ENCODE measurements around the gene SCN3B. TPM values are rescaled to one million over a fixed set of nuclear protein-coding genes. Genes with fewer than 3 reads are reported as not detected.
A peak's percentile ranks its signal among the peaks of the same experiment; 100 is the strongest.

SCN3B gene
- total and polyA plus RNA-seq, 8 donors: 0.15 to 2.2 (median 0.38) TPM; not detected in 3

GRCh38 chr11:123585706-123586105, 68.7 kb downstream of the SCN3B start:
- 48 to 65% (median 52%) methylated on average over 5 of the region's 5 CpGs for WGBS, 5 donors
- intact Hi-C loops (cut with DNase I; ENCODE audit: low total_unique reads): no loop called here
- no peak for DNase-seq
- H3K4me3 ChIP-seq: no peak overlapping the region
- H3K4me1 ChIP-seq: peaks cover 35 to 64% (median 48%) of the 10 kb centered on the region in 4 donors
- TF ChIP-seq POLR2A (IDR thresholded peaks at IDR 0.05): no peak
- TF ChIP-seq POLR2AphosphoS5 (IDR thresholded peaks at IDR 0.05): no peak
- TF ChIP-seq EP300 (IDR thresholded peaks at IDR 0.05): no peak
- TF ChIP-seq CTCF (IDR thresholded peaks at IDR 0.05): no peak
- H3K36me3 ChIP-seq: peaks cover 0 to 2% (median 0%) of the 10 kb centered on the region in 4 donors
- H3K27ac ChIP-seq: peak overlapping the region; percentile 66 to 88 (median 83)
- H3K27me3 ChIP-seq: peaks cover 0 to under 1% (median 0%) of the 10 kb centered on the region in 3 donors
- H3K9me3 ChIP-seq: no peaks in the 10 kb centered on the region

GRCh38 chr11:123585206-123585605, 69.2 kb downstream of the SCN3B start:
- Histone ChIP-seq H3K27ac (peak overlapping the region; percentile 66 to 88 (median 83)), H3K36me3 (no peaks in the 10 kb centered on the region), H3K4me1 (peaks cover 31 to 66% (median 50%) of the 10 kb centered on the region in 4 donors), H3K9me3 (no peaks in the 10 kb centered on the region), H3K27me3 (peaks cover 0 to 5% (median 0%) of the 10 kb centered on the region in 3 donors), H3K4me3 (no peak overlapping the region)
- intact Hi-C loops (cut with DNase I; ENCODE audit: low total_unique reads): no loop called here
- peak in 1 of 2 donors; percentile 83 for DNase-seq
- TF ChIP-seq POLR2AphosphoS5 (IDR thresholded peaks at IDR 0.05) (peak in 1 of 3 donors; percentile 11), CTCF (IDR thresholded peaks at IDR 0.05) (peak in 1 of 7 experiments; percentile 12), POLR2A (IDR thresholded peaks at IDR 0.05) (no peak)
- WGBS, 5 donors: 23 to 56% (median 43%) methylated on average over 2 to 5 of the region's 5 CpGs

- H3K9me3 ChIP-seq: no peaks in the 10 kb centered on the region
- no peak for DNase-seq
- peak overlapping the region; percentile 66 to 88 (median 83) for H3K27ac ChIP-seq
- H3K27me3 ChIP-seq: peaks cover 0 to 6% (median 0%) of the 10 kb centered on the region in 3 donors
- no peaks in the 10 kb centered on the region for H3K36me3 ChIP-seq
- no peak for TF ChIP-seq POLR2A (IDR thresholded peaks at IDR 0.05)
- no peak for TF ChIP-seq EP300 (IDR thresholded peaks at IDR 0.05)
- no peak for TF ChIP-seq POLR2AphosphoS5 (IDR thresholded peaks at IDR 0.05)
- no peak for TF ChIP-seq CTCF (IDR thresholded peaks at IDR 0.05)
- intact Hi-C loops (cut with DNase I; ENCODE audit: low total_unique reads): loop anchor here (5.0 kb wide), 1 partner anchor 123 kb away; no protein-coding TSS in a partner anchor
- peaks cover 27 to 61% (median 47%) of the 10 kb centered on the region in 4 donors for H3K4me1 ChIP-seq
- H3K4me3 ChIP-seq: no peak overlapping the region
- whole genome bisulfite sequencing, 5 donors: 50 to 71% (median 65%) methylated on average over 7 of the region's 7 CpGs
Observed at GRCh38 chr11:123584737-123585136, 69.7 kb downstream of the SCN3B start.

- intact Hi-C loops (cut with DNase I; ENCODE audit: low total_unique reads): loop anchor here (5.0 kb wide), 1 partner anchor 123 kb away; no protein-coding TSS in a partner anchor
- Histone ChIP-seq H3K9me3 (no peaks in the 10 kb centered on the region), H3K27me3 (peaks cover 0 to 9% (median 0%) of the 10 kb centered on the region in 3 donors), H3K4me1 (peaks cover 22 to 56% (median 42%) of the 10 kb centered on the region in 4 donors), H3K4me3 (no peak overlapping the region), H3K27ac (peak overlapping the region in 2 of 5 donors; percentile 83 to 86), H3K36me3 (no peaks in the 10 kb centered on the region)
- no peak for TF ChIP-seq POLR2A (IDR thresholded peaks at IDR 0.05)
- no peak for TF ChIP-seq CTCF (IDR thresholded peaks at IDR 0.05)
- TF ChIP-seq POLR2AphosphoS5 (IDR thresholded peaks at IDR 0.05): no peak
- TF ChIP-seq EP300 (IDR thresholded peaks at IDR 0.05): no peak
- WGBS, 5 donors: 85 to 93% (median 89%) methylated on average over 4 of the region's 4 CpGs
- no peak for DNase-seq
Observed at GRCh38 chr11:123584186-123584585, 70.2 kb downstream of the SCN3B start.

Measured in stomach (tissue), 9 donors.